ENCODE results near the gene SBNO2. TPM values are rescaled to one million over a fixed set of nuclear protein-coding genes. Genes with fewer than 3 reads are reported as not detected.

SBNO2 gene
- total RNA-seq, 1 donor from 2014 or later: 120 TPM

DNA sequence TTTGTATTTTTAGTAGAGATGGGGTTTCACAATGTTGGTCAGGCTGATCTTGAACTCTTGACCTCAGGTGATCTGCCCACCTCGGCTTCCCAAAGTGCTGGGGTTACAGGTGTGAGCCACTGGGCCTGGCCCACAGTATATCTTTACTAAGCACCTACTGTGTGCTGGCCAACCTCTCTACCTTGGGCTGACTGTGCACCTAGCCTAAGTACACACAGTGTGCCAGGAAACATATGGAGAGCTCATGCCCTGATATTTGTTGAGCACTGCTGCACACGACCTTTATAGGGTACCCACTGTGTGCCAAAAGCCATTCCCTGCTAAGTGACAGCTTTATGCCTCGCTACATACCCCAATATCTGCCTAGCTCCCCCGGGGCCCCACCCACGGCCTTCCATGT, 113.4 kb downstream of the SBNO2 start:
- no peaks in the 10 kb centered on the region for H3K27me3 ChIP-seq
- peaks cover 27 to 33% of the 10 kb centered on the region in 2 donors for H3K9me3 ChIP-seq
- intact Hi-C loops (cut with DNase I): no loop called here
- no peaks in the 10 kb centered on the region for H3K36me3 ChIP-seq
- peaks cover 0 to 10% of the 10 kb centered on the region in 2 donors for H3K4me1 ChIP-seq
- H3K27ac ChIP-seq: no peak overlapping the region
- no peak for DNase-seq (ENCODE audit: low spot score in 2 of 2)
- H3K4me3 ChIP-seq: no peak overlapping the region
- TF ChIP-seq, protein P1, sequence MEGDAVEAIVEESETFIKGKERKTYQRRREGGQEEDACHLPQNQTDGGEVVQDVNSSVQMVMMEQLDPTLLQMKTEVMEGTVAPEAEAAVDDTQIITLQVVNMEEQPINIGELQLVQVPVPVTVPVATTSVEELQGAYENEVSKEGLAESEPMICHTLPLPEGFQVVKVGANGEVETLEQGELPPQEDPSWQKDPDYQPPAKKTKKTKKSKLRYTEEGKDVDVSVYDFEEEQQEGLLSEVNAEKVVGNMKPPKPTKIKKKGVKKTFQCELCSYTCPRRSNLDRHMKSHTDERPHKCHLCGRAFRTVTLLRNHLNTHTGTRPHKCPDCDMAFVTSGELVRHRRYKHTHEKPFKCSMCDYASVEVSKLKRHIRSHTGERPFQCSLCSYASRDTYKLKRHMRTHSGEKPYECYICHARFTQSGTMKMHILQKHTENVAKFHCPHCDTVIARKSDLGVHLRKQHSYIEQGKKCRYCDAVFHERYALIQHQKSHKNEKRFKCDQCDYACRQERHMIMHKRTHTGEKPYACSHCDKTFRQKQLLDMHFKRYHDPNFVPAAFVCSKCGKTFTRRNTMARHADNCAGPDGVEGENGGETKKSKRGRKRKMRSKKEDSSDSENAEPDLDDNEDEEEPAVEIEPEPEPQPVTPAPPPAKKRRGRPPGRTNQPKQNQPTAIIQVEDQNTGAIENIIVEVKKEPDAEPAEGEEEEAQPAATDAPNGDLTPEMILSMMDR (IDR thresholded peaks at IDR 0.05): no peak

DNA sequence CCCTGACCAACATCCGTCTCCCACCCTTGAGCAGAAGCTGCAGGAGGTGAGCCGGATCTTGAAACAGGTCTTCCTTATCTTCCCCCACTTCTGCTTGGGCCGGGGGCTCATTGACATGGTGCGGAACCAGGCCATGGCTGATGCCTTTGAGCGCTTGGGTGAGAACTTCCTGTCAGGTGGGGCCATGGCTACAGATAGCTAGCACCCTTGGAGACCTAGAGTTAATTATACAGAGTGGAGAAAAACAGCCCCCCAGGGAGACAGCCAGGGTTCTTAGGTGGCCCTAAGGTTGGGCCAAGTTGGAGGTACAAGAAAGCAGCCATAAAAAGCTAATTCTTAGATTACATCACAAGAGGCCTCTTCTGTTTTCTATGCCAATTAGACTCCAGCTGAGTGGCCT, 116.0 kb downstream of the SBNO2 start:
- H3K36me3 ChIP-seq: no peaks in the 10 kb centered on the region
- peaks cover 27 to 33% of the 10 kb centered on the region in 2 donors for H3K9me3 ChIP-seq
- TF ChIP-seq, protein P1 (IDR thresholded peaks at IDR 0.05): no peak
- intact Hi-C loops (cut with DNase I): no loop called here
- no peak overlapping the region for H3K4me3 ChIP-seq
- DNase-seq (ENCODE audit: low spot score in 2 of 2): no peak
- H3K27ac ChIP-seq: no peak overlapping the region
- no peaks in the 10 kb centered on the region for H3K27me3 ChIP-seq
- no peaks in the 10 kb centered on the region for H3K4me1 ChIP-seq

Other genes with a start within 250 kb of the SBNO2 start
- gene ARID3A, start 248.2 kb downstream of the SBNO2 start, total RNA-seq: 55.3 TPM
- 65.7 TPM for gene WDR18, start 189.9 kb downstream of the SBNO2 start, total RNA-seq
- not detected for gene GRIN3B, start 173.8 kb downstream of the SBNO2 start, total RNA-seq
- 452 TPM for gene TMEM259, start 153.1 kb downstream of the SBNO2 start, total RNA-seq
- gene RNU6-2, start 152.7 kb downstream of the SBNO2 start, total RNA-seq: not detected
- 79.1 TPM for gene CNN2, start 147.7 kb downstream of the SBNO2 start, total RNA-seq
- gene ABCA7, start 134.2 kb downstream of the SBNO2 start, total RNA-seq: 96.6 TPM
- gene ARHGAP45, start 107.1 kb downstream of the SBNO2 start, total RNA-seq: 66.5 TPM
- gene POLR2E, start 78.9 kb downstream of the SBNO2 start, total RNA-seq: 72.1 TPM
- 348 TPM for gene GPX4, start 70.3 kb downstream of the SBNO2 start, total RNA-seq
- gene STK11, start 31.5 kb upstream of the SBNO2 start, total RNA-seq: 104 TPM
- 1.9 TPM for gene CBARP, start 63.7 kb upstream of the SBNO2 start, total RNA-seq
- gene ATP5F1D, start 67.5 kb upstream of the SBNO2 start, total RNA-seq: 232 TPM
- 307 TPM for gene MIDN, start 74.3 kb upstream of the SBNO2 start, total RNA-seq
- 442 TPM for gene CIRBP, start 95.1 kb upstream of the SBNO2 start, total RNA-seq
- gene FAM174C, start 101.3 kb upstream of the SBNO2 start, total RNA-seq: 156 TPM
- gene EFNA2, start 111.6 kb upstream of the SBNO2 start, total RNA-seq: not detected
- 216 TPM for gene NDUFS7, start 209.6 kb upstream of the SBNO2 start, total RNA-seq
- gene GAMT, start 227.3 kb upstream of the SBNO2 start, total RNA-seq: 56.4 TPM
- 15.8 TPM for gene DAZAP1, start 233.3 kb upstream of the SBNO2 start, total RNA-seq